ENCODE data around the gene HMGB2.

- TF ChIP-seq CTCF (IDR thresholded peaks at IDR 0.05) (no peak), POLR2A (IDR thresholded peaks at IDR 0.05) (no peak)
Measured at GRCh38 chr4:173374588-173374987, 40.4 kb upstream of the HMGB2 start.

Data from esophagus squamous epithelium (tissue), 4 donors.